NCI-H2196 (cell line): Measurements from ENCODE around the gene CFP.

Experiments used
- DNase-seq: peaks from one replicate; lab custom pipeline; 2025; ENCODE audit not compliant: unreplicated experiment; lab: John Stamatoyannopoulos, UW

Gene CFP

GRCh38 chrX:47638816-47639215, 9.1 kb upstream of the CFP start:
- no peak for DNase-seq

- DNase-seq, result no peak
These were observed 7.9 kb upstream of the CFP start for GRCh38 chrX:47637546-47638195.

GRCh38 chrX:47634871-47635575, 5.3 kb upstream of the CFP start:
- DNase-seq, result no peak

GRCh38 chrX:47633689-47634590, 4.2 kb upstream of the CFP start:
- DNase-seq, result no peak

- DNase-seq, result no peak
These were observed 2.9 kb upstream of the CFP start for GRCh38 chrX:47632666-47633065.

GRCh38 chrX:47631676-47632075, 1.9 kb upstream of the CFP start:
- no peak for DNase-seq

GRCh38 chrX:47628982-47629381, 748 bp downstream of the CFP start:
- no peak for DNase-seq

- DNase-seq, result no peak
These were observed 4.4 kb downstream of the CFP start for GRCh38 chrX:47625365-47625764.

GRCh38 chrX:47623540-47624027, 6.1 kb downstream of the CFP start:
- DNase-seq, result peak; percentile 76

- DNase-seq, result no peak
These were observed 7.9 kb downstream of the CFP start for GRCh38 chrX:47621851-47622250.

- DNase-seq, result no peak
These were observed 9.4 kb downstream of the CFP start for GRCh38 chrX:47620303-47620685.

GRCh38 chrX:47619486-47620302, 10.0 kb downstream of the CFP start, which contains the start of gene SYN1:
Gene SYN1, minus strand, starts transcription at chrX:47619857. Its CDS starts 129 bp downstream, at chrX:47619728.
- peak; percentile 79 for DNase-seq

GRCh38 chrX:47618923-47619485, 10.7 kb downstream of the CFP start:
- DNase-seq, result no peak

GRCh38 chrX:47614618-47615017, 15.1 kb downstream of the CFP start:
- no peak for DNase-seq

GRCh38 chrX:47613082-47613481, 16.6 kb downstream of the CFP start:
- DNase-seq, result no peak

- DNase-seq, result no peak
These were observed 17.3 kb downstream of the CFP start for GRCh38 chrX:47612418-47612817.

GRCh38 chrX:47611926-47612325, 17.8 kb downstream of the CFP start:
- no peak for DNase-seq

- no peak for DNase-seq
These were observed 18.2 kb downstream of the CFP start for GRCh38 chrX:47611489-47611888.

- no peak for DNase-seq
These were observed 19.2 kb downstream of the CFP start for GRCh38 chrX:47610511-47610910.

GRCh38 chrX:47608130-47608810, 21.5 kb downstream of the CFP start:
- DNase-seq, result no peak
